Middle frontal gyrus (tissue), 1 donor: Measurements from ENCODE around the gene KLK5.
A peak's percentile ranks its signal among the peaks of the same experiment; 100 is the strongest.
"Not testable (repeated sequence)": the region's sequence is repeated elsewhere in the genome, so short reads cannot be mapped to it uniquely, and the experiment has no call there.

Experiments
- DNase-seq: peaks from one replicate; pipeline ENCODE4 v3.0.0-alpha.2; 2015; ENCODE audit warnings: low spot score; ENCODE audit errors: extremely low spot score

KLK5 gene

GRCh38 chr19:50922317-50922853 lies 30.5 kb downstream of the KLK5 start:
- peak; percentile 70 for DNase-seq

- DNase-seq: no peak
Measured at GRCh38 chr19:50921426-50922316, 31.2 kb downstream of the KLK5 start.

- no peak for DNase-seq
Measured at GRCh38 chr19:50916069-50916468, 36.8 kb downstream of the KLK5 start.

GRCh38 chr19:50912727-50913716 lies 39.8 kb downstream of the KLK5 start:
- no peak for DNase-seq

- DNase-seq: no peak
Measured at GRCh38 chr19:50912102-50912599, 40.7 kb downstream of the KLK5 start.

GRCh38 chr19:50911206-50912101 lies 41.4 kb downstream of the KLK5 start, which contains the start of gene KLK4:
KLK4 (minus strand) TSS chr19:50911395; CDS start chr19:50910738, 657 bp downstream.
- no peak for DNase-seq

- DNase-seq: no peak
Measured at GRCh38 chr19:50910722-50911121, 42.1 kb downstream of the KLK5 start.

- DNase-seq: no peak
Measured at GRCh38 chr19:50909240-50910070, 43.4 kb downstream of the KLK5 start.

GRCh38 chr19:50908336-50908735 lies 44.5 kb downstream of the KLK5 start:
- no peak for DNase-seq

- no peak for DNase-seq
Measured at GRCh38 chr19:50906217-50906616, 46.6 kb downstream of the KLK5 start.

- no peak for DNase-seq
Measured at GRCh38 chr19:50902640-50903039, 50.2 kb downstream of the KLK5 start.

- DNase-seq: no peak
Measured at GRCh38 chr19:50899569-50899968, 53.3 kb downstream of the KLK5 start.

- DNase-seq: no peak
Measured at GRCh38 chr19:50898018-50898417, 54.8 kb downstream of the KLK5 start.

- no peak for DNase-seq
Measured at GRCh38 chr19:50897612-50898011, 55.2 kb downstream of the KLK5 start.

GRCh38 chr19:50897191-50897607 lies 55.6 kb downstream of the KLK5 start:
- no peak for DNase-seq

- no peak for DNase-seq
Measured at GRCh38 chr19:50896591-50897190, 56.1 kb downstream of the KLK5 start.

- DNase-seq: not testable (repeated sequence)
Measured at GRCh38 chr19:50896089-50896590, 56.7 kb downstream of the KLK5 start.

GRCh38 chr19:50894478-50895356 lies 58.1 kb downstream of the KLK5 start:
- no peak for DNase-seq
